ENCODE data around the gene TNFAIP8.
"Not testable (repeated sequence)": the region's sequence is repeated elsewhere in the genome, so short reads cannot be mapped to it uniquely, and the experiment has no call there.

TNFAIP8 gene

GRCh38 chr5:119418606-119419100, 62.8 kb downstream of the TNFAIP8 start:
- no peak for DNase-seq (ENCODE audit: low read depth in 2 of 2)

GRCh38 chr5:119420169-119420568, 64.3 kb downstream of the TNFAIP8 start:
- no peak for DNase-seq (ENCODE audit: low read depth in 2 of 2)

GRCh38 chr5:119426057-119426456, 70.2 kb downstream of the TNFAIP8 start:
- DNase-seq (ENCODE audit: low read depth in 2 of 2), result no peak

- no peak for DNase-seq (ENCODE audit: low read depth in 2 of 2)
Measured at GRCh38 chr5:119427060-119427459, 71.2 kb downstream of the TNFAIP8 start.

GRCh38 chr5:119427596-119427995, 71.8 kb downstream of the TNFAIP8 start:
- not testable (repeated sequence) for DNase-seq (ENCODE audit: low read depth in 2 of 2)

- DNase-seq (ENCODE audit: low read depth in 2 of 2), result not testable (repeated sequence)
Measured at GRCh38 chr5:119428166-119428565, 72.3 kb downstream of the TNFAIP8 start.

GRCh38 chr5:119428574-119428973, 72.8 kb downstream of the TNFAIP8 start:
- not testable (repeated sequence) for DNase-seq (ENCODE audit: low read depth in 2 of 2)

GRCh38 chr5:119432674-119433237, 76.9 kb downstream of the TNFAIP8 start:
- DNase-seq (ENCODE audit: low read depth in 2 of 2), result not testable (repeated sequence)

- peak; percentile 38 to 50 for DNase-seq (ENCODE audit: low read depth in 2 of 2)
Measured at GRCh38 chr5:119435436-119436132, 79.8 kb downstream of the TNFAIP8 start.

GRCh38 chr5:119437785-119438586, 82.2 kb downstream of the TNFAIP8 start:
- not testable (repeated sequence) for DNase-seq (ENCODE audit: low read depth in 2 of 2)

- not testable (repeated sequence) for DNase-seq (ENCODE audit: low read depth in 2 of 2)
Measured at GRCh38 chr5:119438587-119438917, 82.7 kb downstream of the TNFAIP8 start.

- DNase-seq (ENCODE audit: low read depth in 2 of 2), result no peak
Measured at GRCh38 chr5:119439140-119439631, 83.4 kb downstream of the TNFAIP8 start.

GRCh38 chr5:119439632-119440031, 83.8 kb downstream of the TNFAIP8 start:
- not testable (repeated sequence) for DNase-seq (ENCODE audit: low read depth in 2 of 2)

- not testable (repeated sequence) for DNase-seq (ENCODE audit: low read depth in 2 of 2)
Measured at GRCh38 chr5:119444643-119445042, 88.8 kb downstream of the TNFAIP8 start.

- DNase-seq (ENCODE audit: low read depth in 2 of 2), result no peak
Measured at GRCh38 chr5:119445544-119445943, 89.7 kb downstream of the TNFAIP8 start.

Data from stimulated activated CD8-positive, alpha-beta memory T cell treated with anti-CD3 and anti-CD28 coated beads, Interleukin-15, amount 100 ng/mL, for 48 hours (primary cell).